CD4-positive, alpha-beta T cell treated with Interleukin-4 for 4 hours (primary cell): ENCODE results near the gene ADAMTS16.

Source experiments
- DNase-seq: peaks from one replicate; pipeline ENCODE4 v3.0.0-alpha.2; 2020

Gene ADAMTS16

DNA sequence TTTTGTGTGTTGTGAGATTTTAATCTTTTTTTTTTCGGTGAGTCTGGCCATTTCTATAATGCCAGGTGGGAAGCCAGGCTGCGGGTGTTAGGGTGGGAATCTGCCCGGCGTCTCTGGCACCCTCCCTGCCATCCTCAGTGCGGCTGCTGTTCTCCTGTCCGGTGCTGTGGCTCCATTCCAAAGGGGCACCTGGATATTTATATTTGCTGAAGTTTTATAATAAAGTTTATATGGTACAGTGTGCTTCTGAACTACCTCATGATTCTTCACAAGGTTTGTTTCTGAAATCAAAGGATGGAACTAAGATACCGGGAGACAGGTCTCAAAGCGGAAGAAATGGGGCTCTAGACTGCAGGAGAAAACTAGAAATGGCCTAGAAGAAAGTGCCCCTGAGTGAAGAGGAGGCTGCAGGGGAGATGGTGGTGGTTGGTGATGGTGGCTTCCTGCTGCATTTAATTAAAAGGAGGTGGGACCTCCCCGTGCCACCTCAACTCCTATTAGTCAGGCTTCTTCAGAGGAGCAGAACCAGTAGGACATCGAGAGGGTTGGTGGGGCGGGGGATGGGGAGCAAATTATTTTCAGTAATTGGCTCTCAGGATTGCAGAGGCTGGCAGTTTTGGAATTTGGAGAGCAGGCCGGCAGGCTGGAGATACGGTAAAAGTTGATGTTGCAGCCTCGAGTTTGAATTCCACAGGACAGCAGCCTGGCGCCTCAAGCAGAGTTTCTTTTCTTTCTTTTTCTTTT is 180.1 kb downstream of the ADAMTS16 start:
- no peak for DNase-seq

DNA sequence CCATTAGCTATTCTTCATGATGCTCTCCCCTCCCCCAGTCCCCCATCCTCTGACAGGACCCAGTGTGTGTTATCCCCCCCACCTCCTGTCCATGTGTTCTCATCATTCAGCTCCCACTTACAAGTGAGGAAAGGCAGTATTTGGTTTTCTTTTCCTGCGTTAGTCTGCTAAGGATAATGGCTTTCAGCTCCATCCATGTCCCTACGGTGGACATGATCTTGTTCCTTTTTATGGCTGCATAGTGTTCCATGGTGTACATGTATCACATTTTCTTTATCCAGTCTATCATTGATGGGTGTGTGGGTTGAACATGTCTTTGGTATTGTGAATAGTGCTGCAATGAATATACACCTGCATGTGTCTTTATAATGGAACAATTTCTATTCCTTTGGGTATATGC is 181.0 kb downstream of the ADAMTS16 start:
- DNase-seq = no peak

DNA sequence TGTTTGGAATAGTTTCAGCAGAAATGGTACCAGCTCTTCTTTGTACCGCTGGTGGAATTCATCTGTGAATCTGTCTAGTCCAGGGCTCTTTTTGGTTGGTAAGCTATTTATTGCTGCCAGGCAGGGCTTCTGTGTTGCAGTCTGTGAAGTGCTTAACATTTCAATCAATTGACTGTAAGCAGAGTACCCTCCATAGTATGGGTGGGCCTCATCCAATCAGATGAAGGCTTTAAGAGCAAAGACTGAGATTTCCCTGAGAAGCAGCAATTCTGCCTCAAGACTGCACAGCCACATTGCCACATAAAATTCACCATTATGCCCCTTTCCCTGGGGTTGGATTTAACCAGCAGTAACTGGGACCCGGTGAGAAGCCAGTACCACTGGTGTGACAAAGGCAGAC is 183.4 kb downstream of the ADAMTS16 start:
- no peak for DNase-seq

DNA sequence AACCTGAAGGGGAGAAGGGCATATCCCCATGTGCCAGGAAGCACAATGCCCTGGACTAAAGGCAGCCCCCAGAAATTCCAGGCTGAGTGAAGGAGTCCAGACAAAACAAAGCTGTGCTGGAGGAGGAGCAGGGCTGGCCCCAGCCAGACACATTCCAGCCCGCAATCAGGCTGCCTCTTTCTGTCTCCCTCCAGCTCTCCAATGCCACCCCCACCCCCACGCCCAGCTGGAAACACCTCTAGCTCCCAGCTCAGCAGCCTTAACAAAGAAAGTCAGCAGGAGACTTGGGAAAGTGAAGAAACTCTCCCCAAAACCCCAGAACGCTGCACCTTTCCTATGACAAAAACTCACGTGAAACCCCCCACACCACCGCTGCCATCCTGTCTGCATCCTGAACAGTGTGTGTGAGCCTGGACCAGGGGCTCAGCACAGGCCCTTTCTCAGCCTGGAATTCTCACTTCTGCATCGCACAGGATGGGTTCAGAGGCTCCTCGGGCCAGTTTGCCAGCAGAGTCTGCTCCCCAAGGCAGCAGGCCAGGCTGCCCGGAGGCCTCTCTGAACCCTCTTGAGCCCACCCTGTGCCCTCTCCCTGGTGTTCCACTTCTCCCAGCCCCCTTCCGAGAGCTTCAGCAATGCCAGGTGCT is 186.1 kb downstream of the ADAMTS16 start:
- no peak for DNase-seq

DNA sequence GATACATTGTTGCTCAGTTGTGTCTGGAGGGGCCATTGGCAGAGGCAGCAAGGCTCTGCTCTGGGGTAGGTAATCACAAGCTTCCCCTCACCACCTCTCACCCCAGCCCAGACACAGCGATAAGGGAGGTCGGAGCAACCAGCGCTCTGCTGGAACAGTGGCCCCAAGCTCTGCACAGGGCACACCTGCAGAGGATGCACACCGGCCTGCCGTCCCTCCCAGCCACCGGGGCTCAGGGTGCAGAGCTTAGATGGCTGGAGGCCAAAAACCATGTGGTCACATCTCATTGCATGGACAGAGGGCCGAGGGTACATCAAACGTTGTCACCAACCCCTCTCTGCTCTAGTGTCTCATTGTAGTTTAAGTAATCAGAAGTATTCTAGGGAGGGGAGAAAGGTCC is 187.0 kb downstream of the ADAMTS16 start:
- DNase-seq = no peak

DNA sequence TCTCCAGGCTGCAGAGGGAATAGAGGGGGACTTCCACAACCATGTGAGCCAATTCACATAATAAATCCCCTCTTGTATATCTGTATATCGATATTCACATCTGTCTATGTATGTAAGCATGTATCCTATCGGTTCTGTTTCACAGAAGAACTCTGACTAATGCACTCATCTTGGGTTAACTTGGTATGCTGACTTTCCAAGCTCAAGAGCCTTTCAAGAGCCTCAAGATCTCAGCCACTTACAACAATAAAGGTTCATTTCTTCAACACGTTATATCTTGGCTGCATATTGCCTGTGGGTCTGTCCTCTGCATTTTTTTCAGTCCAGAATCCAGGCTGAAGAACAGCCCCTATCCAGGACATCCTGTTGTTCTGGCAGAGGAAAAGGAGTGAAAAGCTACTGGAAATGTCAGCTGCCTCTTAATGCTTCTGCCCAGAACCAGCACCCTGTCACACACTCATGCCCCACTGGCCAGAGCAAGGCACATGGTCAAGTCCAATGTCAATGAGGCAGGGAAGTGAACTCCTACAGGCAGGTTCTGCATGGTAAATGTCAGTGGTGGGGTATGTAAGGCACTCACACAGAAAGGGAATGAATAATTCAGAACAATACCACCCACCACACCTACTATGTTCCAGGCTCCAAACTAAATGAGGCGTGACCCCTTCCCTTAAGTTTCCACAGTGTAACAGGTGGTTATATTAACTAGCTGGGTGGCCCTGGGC is 190.8 kb downstream of the ADAMTS16 start:
- no peak for DNase-seq

DNA sequence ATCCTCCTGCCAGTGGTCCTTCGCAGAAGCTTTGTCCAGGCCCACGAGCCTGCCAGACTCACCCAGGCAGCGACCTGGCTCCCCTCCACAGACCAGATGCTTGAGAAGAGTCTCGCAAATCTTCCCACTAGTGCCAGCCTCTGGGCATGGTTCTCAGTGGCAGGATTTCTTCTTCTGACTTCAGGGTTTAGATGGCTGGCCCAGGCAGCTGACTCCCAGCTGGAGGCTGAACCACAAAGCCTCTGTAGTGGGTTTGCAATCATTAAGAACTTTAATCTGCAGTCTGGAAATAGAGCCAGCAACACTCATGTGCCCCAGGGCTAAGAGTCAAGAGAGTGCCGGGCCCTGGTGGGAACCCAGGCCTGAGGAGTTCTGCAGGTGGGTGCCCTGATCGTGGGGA is 191.7 kb downstream of the ADAMTS16 start:
- no peak for DNase-seq

DNA sequence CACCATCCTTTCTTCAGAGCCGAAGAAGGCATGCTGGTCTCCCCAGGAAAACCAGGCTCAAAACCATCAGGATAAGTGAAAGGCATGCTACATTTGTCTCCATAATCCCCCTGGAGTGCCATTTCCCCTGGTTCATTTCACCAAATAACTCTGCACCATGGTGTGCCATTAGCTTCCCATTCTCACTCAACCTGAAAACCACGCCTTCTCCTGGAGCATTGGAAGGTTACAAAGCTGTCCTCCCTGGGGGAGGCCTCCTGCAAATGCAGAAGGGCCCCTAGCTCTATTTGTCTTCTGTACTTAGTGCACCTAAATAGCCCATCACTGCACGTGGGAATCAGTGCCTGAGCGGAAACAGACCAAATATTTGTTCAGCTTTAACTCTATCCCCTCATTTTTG is 192.2 kb downstream of the ADAMTS16 start:
- DNase-seq = no peak

DNA sequence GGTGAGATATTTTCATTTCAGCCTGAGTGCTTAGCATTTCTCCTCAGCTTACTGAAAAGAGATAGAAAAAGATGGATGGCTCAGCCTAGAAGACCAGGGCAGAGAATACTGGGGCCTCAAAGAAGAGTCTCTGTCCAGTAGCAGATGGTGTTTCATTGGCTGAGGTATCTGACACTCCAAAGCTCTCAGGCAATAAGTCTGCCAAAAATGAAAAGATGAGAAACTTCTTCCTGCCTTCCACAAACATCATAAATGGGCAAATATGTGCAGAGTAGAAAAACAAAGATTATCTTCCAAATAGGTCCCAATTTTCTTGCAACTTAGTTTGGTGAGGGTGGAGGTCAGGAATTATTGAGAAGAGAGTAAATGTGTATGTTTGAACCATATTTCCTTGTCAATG is 195.0 kb downstream of the ADAMTS16 start:
- no peak for DNase-seq

DNA sequence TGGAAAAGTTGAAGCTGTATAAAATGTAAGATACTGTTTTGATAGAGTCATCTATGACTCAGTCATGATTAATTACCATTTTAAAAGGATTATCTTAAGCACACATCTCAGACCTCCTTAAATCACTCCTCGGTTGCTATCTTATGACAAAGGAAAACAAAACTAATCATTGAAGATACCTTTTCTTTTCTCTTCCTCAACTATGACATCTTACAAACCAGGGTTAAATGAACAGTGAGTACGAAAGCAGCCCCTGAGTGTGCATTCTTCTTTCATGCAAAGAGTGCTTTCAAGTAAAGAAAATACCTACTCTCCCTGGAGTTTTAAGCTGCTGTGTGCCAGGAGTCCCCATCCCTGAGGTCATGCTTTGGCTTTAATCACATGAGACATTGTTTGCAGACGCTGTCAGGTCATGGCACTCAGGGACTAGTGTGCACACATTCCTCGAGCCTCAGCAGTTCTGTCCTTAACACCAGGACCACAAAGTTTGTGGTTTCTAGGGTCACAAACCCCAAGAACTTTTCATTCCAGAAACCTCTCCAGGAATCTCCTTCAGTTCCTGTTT is 195.7 kb downstream of the ADAMTS16 start:
- DNase-seq = no peak

DNA sequence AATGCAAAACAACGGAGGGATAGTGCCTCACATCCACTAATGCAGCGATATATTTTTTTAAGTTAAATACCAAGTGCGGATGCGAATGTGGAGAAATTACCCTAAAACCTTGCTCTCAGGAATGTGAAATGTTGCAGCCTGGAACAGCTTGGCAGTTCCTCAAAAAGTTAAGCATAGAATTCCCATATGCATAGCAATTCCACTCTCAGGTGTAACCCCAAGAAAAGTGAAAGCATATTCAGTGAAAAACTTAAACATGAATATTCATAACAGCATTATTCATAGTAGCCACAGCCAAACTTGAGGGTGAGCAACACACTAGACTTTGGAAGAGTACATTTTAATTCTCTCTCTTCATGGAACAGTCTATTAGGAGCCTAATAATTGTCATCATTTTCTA is 199.1 kb downstream of the ADAMTS16 start:
- DNase-seq = no peak

DNA sequence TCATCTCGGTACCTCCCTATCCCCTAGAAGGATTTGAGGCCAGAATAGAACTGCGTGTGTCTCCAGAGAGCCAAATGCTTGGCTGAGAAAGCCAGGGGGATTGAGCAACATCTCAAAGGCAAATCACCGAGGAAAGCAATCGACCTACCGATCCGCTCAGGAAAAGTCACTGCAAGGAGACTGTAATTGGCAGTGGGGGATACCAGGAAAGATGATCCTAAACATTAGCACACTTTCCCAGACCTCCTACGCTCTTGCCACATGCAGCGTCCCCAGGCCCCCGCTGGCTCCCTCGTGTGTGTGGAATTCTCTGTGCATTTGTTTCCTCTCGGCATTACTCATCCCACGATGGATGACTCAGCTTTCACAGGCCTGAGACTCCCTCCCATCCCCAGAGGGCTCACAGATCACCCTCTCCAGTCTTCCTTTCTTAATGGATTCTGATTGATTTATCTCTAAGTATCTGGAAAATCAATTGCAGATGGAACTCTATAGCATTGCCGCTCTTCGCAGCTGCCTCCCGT is 200.1 kb downstream of the ADAMTS16 start:
- no peak for DNase-seq

DNA sequence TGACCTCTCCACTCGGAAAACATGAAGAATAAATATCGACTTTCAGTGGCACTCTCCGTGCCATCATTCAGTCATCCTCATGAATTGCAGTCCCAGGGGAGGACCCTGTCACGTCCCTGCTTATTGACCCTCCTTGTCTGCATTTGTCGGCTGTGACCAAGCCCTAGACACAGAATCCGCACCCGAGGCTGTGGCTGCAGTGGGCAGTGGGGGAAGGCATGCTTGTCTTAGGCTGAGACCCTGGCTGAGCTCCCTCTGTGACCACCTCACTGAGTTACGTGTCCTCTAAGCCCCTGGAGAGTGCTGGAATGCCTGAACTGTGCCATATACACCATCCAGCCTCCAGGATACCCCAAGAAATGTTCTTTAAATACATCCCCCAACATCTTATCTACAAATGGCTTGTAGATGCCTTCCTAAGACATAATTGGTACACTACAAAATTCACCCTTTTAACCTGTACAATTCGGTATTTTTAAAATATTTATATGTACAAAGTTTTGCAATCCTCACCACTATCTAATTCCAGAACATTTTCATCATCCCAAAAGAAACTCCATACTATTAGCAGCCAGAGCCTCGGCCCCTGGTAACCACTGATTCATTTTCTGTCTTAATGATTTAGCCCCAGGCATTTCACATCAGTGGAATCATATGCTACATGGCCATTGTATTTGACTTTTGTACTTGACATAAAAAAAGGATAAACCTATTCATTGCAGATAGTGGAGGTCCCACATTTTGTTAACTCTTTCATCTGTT is 201.6 kb downstream of the ADAMTS16 start:
- DNase-seq = no peak

DNA sequence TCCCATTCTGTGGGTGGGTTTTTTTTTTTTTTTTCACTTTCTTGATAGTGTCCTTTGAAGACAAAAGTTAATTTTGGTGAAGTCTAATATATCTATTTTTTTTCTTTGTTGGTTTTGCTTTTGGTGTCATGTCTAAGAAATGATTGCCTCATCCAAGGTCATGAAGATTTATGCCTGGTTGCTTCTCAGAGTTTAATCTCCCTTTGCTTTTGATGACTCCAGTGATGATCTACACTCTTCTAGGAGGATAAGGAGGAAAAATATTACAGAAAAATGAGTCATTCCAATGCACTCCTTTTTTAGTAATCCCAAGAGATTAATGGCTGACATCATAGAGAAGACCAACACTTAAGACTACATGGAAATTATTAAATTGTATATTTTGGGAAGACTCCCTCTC is 202.7 kb downstream of the ADAMTS16 start:
- DNase-seq = no peak

DNA sequence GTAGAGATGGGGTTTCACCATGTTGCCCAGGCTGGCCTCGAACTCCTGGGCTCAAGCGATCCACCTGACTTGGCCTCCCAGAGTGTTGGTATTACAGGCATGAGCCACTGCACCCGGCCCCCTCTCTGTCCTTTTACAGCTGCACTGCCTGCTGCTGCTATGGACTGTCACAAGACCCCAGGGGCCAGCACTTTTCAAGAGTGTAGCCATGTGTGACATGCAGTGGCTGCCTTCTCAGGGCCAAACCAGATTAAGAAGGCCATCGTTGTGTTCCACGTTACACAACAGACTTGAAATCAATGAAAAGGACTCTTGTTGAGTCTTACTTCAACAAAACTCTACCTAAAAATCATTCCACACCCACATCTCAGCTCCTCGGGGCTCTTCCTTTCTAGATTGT is 203.4 kb downstream of the ADAMTS16 start:
- no peak for DNase-seq

DNA sequence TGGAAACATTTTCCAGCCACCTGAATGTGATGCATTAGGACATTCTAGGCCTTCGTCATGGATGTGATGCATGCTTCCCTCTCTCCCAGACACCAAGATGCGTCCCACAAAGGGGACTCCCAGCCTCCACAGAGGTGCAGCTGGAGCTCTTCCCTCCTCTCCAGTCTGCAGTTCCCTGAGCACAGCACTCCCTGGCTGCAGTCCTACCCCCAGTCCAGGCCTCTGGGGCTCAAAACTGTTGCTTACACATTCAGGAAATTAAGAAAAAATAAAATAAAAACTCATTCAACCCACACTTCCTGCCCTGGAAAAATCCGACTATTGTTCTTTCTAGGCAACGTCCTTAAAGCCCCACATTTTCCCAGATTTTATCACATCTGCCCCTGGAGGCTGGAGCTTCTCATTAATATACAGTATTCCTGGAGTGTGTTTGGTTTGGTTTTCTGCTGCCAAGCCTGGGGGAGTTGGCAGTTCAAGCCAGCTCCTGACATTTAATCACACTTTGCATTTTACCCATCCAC is 204.0 kb downstream of the ADAMTS16 start:
- no peak for DNase-seq

DNA sequence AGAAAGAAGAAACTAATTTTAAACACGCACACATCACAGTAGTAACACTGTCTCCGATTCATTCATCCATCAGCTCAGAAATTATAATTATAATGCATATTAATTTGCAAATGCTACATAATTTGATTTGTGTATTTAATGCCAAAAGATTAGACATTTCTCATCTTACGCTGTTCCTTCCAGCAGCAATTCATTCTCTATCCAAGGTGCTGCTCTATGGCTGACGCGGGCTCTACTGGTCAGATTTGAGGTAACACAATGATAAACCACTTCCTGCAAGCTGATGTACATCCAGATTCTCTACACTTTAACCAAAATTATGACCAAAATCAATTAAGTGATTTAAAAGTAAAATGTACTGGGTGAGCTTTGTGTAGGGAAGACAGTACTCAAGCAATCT is 204.5 kb downstream of the ADAMTS16 start:
- DNase-seq = no peak

DNA sequence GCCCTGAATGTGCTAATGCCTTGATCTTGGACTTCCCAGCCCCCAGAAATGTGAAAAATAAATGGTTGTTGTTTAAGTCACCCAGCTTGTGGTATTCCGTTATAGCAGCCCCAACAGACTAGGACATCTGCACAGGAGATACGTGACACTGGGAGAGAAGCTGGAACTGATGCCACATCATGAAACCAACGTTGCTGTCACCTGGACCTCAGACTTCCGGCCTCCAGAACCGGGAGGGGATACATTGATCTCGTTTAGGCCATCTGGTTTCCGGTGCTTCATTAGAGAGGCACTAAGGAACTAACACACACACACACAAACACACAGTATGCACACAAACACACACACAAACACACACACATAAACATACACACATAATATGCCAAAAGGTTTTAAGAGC is 207.3 kb downstream of the ADAMTS16 start:
- no peak for DNase-seq

DNA sequence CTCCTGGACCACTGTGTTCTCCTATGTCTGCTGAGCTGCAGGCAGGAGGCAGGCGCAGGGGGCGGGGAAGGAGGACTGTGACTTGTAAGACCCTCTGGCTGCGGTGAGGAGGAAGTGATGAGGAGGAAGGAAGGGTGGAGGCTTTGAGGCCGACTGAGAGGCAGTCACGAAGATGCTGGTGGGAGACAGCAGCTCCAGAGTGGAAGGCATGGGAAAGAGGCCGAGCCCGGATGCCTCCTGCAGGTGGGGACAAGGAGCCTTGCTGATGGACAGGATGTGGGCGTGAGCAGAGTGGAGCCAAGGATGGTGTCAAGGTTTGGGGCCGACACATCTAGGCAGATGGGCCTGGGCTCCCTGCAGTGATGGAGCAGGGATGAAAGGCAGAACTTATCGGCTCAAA is 208.0 kb downstream of the ADAMTS16 start:
- no peak for DNase-seq

DNA sequence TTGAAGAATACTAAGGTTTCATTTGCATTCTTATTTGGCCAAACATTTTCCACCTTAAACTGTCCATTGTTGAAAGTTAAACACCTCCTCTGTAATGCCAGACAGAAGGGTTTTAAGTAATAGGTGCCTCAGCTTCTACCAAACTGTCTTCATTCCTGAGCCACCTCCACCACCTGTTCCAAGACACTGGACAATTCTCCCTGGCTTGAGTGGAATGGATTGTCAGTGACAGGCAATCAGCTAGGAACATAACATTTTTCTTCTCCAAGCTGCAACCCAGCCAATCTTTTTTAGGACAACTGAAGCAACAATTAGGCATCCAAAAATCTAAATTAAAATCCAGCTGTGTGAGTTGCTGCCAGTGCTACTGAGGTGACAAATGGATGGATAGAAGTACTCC is 208.4 kb downstream of the ADAMTS16 start:
- DNase-seq = no peak

DNA sequence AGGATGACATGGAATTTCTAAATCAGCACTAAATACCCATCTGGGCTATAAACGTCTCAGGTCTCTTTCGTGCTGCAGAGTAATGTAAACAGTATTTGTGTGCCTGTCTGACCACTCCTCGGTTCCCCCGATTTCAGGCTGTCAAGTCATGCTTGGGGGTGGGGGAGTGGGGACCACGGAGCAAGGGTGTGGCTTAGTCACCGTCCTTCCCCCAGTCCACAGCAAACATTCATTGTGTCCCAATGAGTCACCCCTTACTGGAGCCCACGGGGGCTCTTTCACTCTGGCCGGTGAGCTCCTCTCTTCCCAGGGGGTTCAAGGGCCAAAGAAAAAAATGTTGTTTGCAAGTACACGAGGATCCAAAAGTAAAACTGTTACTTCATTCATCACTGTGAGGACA is 210.0 kb downstream of the ADAMTS16 start:
- no peak for DNase-seq

DNA sequence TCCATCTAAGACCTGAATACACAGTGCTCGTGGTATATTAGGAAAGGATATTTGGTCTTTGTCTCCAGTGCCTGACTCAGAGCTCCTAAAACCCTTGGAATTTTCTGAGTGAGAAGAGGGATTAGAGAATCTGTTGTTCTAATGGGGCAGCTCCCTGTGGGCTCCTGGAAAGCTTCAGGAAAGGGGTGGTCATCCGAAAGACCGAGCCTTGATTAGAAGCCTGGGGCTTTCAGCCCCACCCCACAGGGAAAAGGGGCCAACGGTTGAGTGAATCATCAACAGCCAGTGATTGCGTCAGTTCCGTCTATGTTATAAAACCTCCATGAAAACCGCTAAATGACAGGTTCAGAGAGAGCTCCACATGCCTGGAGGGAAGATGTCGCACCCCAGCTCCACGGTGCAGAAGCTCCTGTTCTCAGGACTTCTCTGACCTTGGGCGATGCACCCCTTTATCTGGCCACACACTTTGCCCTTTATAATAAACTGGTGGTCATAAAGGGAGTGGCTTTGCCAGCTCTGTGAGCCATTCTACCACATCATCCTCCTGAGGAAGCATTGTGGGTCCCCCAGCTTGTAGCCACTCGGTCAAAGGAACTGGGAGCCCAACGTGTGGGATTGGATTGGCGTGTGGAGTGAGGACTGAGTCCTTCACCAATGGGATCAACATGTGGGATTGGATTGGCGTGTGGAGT is 211.3 kb downstream of the ADAMTS16 start:
- no peak for DNase-seq
